ENCODE measurements around the gene CCNL2.

CCNL2 gene

DNA sequence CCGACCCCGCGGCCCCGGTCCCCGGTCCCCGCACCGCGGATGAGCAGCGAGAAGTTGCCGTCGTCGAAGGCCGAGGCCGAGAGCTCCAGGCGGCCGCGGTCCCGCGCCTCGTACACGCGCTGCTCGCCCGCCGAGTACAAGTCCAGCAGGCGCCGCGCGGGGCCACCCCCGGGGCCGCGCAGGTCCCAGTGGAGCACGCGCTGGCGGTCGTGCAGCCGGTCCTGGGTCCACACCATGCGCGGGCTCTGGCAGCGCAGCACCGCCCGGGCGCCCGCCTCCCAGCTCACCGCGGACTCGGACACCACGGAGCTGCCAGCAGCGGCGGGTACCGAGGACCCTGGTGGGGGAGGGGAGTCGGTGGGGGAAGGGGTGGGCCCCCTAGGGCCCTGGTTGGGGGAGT, 43.7 kb downstream of the CCNL2 start:
- DNase-seq (ENCODE audit: low spot score) = no peak

DNA sequence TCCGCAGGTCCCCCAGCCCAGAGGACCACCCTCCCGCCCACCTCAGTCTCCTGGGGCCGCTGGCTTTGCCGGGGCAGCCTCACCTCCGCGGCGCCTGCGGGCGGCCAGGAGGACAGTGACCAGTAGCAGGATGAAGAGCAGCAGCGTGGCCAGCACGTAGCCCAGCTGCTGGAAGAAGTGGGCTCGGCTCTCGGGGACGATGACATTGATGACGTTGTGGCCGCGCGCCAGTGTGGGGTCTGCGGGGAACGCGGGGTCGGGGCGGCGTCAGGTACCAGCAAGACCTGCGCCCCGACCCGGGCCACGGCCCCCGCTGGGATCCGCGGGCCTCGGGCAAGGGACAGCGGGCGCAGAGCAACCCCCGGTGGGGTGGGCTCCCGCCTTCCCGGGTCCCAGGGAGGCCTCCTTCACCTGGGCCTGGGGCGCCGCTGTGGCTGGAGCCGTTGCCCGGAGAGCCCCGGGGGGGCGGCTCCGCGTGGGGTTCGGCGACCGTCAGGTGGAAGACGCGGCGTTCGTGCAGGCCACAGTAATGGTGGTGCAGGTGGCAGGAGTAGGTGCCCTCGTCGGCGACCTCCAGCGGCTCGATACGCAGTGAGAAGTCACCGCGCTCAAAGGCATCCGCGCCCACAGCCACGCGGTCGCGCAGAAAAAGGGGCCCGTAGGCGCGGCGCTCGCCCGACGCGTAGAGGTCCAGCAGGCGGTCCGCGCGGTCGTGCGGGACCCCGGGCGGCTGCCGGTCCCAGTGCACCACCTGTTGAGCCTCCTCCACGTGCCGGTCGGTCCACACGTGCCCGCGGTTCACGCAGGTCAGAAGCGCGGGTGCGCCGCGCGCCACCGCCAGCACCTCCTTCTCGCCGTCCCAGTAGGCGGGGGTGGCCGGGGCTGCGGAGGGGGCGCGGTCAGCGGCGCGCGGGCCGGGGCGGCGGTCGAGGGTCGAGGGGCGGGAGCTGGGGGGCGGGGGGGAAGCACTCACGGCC, 44.6 kb downstream of the CCNL2 start:
- no peak for DNase-seq (ENCODE audit: low spot score)

DNA sequence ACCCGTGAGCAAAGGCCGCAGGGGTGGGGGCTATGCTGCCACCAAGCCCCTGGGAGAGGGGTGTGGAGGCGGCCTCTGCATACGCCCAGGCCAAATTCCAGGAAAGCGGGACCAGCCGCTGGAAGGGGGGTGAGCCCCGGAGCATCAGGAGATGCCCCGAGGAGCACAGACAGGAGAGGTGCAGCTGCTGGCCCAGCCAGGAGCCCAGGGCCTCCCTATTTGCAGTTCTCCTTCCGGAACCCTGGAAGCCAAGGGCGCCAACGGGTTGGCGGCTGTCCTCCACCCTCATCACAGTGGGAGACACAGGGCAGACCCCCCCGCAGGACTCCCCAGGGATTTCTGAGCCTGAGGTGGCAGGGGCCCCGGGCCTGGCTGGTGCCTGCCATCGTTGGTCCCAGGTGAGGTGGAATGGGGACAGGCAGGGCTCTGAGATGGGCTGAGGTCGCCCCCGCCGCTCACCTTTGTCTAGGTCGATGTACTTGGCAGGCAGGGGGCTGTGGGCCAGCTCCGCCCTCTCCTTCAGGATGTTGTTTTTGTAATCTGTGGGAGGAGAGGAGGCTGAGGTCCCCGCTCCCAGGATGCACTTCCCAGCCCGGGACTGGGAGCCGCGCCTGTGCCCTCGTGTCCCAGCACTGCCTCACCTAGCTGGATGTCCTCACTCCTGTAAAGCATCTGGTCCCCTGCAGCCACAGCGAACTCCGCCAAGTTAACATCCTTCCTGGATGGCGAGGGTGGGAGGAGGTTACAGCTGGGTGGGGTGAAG, 45.6 kb downstream of the CCNL2 start:
- peak; percentile 23 for DNase-seq (ENCODE audit: low spot score)

DNA sequence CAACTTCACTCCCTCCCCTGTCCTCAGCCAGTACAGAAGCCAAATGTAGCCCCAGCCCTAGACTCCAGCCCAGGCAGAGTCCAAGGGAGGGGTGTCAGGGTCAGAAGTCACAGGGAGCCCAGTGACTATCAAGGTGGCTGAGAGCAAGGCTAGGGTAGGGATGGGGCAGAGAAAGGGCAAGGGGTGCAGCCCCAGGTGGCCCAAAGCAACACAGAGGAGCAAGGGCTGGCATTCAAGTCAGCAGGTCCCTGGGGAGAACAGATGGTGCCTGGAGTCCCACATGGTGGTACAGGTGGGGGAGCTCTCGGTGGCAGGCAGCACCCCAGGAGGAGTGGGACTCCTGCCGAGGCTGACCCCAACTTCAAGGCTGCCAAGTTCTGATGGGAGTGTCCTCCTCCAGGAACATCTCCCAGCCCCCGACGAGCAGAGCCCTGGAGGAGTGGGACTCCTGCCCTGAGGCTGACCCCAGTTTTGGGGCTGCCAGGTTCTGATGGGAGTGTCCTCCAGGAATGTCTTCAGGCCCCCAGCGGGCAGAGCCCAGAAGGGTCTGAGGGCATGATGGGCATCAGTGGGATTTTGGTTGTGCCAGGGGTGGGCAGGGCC, 46.2 kb downstream of the CCNL2 start:
- DNase-seq (ENCODE audit: low spot score) = no peak

DNA sequence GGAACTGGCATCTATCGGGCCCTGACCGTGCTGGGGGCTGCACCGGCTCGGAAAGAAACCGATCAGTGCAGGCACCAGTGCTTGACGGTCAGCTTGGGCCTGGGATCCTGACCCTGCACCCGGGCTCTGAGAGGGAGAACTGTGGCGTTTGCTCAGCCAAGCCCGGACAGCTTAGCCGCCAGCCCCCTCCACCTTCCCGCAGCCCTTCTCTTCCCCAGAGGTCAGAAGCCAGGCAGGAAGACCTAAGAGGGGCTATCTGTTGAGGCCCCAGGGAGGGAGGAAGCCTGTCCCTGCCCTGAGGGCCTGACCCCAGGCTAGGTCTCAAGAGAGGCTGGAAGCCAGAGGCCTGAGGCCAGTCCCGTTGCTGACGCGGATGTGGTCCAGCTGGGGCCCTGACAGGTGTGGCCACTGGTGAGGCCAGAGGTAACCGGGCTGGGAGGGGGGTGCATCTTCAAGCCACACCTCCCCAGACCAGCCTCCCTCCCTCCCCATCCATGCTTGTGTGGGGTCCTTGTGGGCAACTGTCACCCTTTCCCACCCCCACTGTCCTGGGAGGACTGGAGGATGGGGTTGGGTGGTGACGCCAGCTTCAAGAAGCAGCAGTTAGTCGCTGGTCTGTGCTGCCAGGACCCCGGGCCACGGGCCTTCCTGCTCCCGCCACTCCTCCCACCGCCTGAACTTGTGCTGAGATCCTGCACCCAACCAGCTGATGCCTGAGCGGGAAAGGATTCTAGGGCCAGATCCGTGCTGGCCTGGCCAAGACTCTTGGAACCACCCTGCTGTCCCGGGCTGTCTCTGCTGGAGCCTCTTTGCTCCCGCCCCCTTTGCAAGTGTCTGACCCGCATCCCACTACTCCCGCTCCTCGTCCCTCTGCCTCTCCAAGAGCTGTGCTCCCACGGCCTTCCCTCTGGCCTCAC, 47.4 kb downstream of the CCNL2 start:
- no peak for DNase-seq (ENCODE audit: low spot score)

DNA sequence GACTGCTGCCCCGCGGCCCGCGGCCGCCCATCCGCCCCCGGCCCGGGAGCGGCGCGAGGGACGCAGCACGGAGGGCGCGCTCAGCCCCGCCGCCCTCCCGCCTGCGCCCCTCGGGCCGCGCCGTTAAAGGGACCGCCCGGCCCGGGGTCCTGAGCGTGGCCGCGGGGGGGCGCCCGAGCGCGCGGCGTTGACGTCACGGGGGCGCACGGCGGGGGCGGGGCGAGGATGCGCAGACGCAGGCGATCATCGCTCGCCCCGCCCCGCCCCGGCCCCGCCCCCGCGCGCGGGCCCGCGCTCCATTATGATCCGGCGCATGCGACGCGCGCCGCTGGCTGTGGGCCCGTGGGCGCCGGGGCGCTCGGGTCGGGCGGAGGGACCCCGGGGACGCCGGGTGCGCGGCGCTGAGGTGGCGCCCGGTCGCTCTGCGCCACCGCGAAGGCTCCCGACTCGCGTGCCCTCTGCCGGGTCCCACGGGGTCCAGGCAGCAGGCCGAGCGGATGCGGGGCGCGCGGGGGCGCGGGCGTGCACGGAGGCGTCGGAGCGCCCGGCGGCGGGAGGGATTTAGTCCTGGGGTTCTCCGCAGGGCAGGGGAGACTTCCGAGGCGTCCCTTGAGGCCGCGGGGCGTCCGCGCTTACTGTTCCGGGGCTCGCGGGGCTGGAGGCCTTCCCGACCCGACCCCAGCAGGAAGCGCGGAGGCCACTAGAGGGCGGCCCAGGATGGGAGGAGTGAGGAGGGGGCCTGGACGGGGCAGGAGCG, 49.7 kb downstream of the CCNL2 start, which contains the start of gene DVL1:
DVL1 (minus strand) TSS at position 163 of the 757 bp plus-strand sequence. CDS start 353 bp downstream, outside the sequence.
- peak; percentile 64 for DNase-seq (ENCODE audit: low spot score)

DNA sequence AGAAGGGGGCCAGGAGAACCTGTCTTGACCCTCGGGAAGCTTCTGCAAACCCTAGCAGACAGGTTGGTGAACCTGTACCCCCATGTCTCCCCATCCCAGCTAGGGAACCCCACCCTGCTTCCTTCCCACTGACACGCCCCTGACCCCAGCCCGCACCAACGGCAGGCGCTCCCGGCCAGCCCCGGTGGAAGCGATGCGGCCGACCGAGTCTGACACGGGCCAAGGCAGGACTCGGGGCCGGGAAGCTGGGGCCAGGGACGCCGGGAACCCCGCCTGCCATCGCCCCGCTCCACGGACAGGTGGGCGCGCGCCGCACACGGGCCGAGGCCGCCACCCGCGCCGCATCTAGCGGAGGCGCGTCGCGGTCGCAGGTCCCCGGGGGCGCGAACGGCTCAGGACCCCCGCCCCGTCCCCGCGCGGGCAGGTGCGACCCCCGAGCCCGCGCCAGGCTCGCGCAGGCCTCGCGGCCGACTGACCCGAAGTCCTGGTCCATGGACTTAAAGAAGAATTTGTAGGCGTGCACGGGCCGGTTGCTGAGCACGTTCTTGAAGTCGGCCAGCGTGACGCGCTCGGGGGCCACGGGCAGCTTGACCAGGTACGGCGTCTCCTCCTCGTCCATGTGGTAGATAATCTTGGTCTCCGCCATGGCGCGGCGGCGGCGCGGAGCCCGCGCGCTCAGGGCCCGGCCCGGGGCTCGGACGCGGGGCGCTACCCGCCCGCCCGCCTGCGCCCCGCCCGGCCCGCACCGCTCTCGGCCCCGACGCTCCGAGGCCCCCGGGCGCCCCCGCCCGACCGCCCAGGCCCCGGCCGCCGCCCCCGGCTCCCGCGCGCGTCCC, 50.5 kb downstream of the CCNL2 start:
- DNase-seq (ENCODE audit: low spot score) = peak; percentile 68

DNA sequence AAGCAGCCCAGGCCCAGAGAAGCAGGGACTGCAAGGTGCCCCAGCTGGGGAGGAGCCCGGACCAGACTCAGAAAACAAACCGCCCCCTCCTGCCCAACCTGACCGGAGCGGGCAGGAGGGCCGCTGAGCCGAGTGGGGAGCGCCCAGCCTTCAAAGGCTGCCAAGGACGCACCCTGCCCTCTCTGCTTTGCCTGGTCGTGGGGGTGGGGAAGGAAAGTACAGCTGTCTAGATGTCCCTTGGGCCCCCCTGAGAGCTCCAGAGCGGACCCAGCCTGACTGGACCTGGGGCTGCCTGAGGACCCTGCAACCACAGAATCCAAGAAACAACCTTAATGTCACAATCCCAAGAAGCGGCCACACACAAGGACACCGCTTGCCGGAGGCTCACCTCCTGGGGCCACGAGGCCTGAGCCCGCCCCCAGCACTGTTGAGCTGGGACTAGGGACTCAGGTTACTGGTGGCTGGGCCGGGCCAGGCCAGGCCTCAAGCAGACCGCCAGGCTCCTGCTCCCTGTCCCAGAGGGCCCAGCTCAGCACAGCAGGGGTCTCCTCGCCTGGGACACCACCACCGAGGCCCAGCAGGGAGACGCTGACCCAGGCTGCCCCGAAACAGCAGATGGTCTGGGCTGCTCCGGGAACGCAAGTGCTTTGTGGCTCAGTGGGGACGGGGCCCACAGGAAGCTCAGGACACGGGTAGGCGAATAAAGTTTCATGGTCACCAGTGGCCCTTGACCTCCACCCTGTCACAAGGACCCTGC, 51.3 kb downstream of the CCNL2 start:
- peak; percentile 72 for DNase-seq (ENCODE audit: low spot score)

DNA sequence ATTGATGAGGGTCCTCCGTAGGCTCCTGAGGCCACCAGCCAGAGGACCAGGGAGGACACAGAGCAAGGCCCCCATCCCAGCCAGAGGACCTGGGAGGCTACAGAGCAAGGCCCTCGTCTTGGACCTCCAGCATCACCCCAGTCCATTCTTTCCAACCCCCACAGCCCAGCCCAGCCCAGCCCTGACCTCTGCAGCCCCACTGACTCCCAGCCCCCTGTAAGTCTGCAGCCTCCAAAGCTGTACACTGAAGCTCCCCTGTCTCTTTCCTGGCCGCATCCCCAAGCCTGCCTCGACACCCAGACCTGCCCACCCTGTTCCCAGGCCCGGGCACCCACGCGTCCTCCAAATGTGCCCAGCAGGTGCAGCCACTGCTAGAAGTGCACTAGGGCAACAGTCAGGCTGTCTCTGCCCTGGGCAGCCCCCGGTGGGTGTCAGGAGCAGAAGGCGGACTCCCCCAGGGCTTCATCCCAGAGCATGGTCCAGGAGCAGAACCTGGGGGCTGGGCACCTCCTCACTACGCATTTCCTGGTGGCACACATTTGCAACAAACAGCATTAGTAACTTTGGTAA, 52.0 kb downstream of the CCNL2 start:
- DNase-seq (ENCODE audit: low spot score) = no peak

DNA sequence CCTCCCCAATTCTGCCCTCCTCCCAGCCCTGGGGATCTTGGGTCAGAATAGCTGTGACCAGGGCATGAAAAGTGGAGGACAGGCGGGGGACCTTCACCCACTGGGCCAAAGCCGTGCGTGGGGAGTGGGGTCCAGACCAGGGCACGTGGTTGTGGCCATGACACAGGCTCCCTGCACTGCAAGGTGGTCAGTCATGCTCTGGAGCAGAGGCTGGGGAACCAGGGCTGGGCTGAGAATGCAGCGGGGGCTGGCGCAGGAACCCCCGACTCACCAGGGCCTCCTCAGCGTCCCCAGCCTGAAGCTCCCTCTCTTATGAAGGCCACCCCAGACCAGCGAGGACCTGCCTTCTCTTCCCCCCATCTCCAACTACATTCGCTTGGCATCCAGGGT, 52.6 kb downstream of the CCNL2 start:
- DNase-seq (ENCODE audit: low spot score) = no peak

DNA sequence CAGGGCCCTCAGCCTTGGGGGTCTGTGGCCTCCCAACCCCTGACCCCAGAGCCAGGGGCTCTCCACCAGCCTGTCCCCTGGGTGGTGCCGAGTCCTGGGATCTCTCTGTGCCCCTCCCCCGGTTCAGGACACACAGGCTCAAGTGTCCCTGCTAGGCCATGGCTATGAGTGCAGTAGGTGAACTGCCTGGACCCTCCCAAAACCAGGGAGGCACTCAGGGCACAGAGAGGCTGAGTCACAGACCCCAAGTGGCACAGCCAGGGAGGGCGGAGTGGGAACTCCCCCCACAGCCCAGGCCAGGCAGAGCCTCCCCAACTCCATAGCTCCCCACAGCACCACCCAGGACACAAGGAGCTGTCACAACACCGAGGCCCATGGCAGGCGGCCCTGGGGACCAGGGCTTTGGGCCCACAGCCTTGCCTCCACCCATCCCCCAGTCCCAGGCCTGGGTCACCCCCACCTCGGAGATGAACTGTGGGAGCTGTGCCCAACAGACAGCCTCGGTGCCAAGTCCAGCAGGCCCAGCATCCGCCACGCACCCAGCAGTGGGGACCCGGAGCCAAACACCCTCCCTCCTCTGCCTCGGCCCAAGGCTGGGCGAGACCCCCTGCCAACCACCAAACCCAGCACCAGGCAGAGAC, 53.2 kb downstream of the CCNL2 start:
- peak; percentile 38 for DNase-seq (ENCODE audit: low spot score)

DNA sequence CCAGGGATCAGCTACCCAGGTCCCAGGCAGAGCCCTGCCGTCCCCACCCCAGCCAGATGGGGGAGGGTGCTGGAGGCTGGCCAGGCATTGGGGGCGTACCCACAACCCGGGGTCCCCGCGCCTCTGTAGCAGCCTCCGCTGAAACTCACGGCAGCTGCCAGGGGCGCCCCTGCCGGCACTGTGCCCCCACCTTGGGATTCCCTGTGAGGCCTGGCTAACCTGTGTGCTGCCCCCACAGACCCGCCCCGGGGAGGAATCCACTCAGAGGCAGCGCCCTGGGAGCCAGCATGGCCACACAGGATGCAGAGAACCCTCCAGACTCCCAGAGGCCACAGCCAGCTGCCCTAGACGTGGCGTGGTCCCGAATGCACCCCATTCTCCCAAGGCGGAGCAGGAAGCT, 53.8 kb downstream of the CCNL2 start:
- peak; percentile 53 for DNase-seq (ENCODE audit: low spot score)

DNA sequence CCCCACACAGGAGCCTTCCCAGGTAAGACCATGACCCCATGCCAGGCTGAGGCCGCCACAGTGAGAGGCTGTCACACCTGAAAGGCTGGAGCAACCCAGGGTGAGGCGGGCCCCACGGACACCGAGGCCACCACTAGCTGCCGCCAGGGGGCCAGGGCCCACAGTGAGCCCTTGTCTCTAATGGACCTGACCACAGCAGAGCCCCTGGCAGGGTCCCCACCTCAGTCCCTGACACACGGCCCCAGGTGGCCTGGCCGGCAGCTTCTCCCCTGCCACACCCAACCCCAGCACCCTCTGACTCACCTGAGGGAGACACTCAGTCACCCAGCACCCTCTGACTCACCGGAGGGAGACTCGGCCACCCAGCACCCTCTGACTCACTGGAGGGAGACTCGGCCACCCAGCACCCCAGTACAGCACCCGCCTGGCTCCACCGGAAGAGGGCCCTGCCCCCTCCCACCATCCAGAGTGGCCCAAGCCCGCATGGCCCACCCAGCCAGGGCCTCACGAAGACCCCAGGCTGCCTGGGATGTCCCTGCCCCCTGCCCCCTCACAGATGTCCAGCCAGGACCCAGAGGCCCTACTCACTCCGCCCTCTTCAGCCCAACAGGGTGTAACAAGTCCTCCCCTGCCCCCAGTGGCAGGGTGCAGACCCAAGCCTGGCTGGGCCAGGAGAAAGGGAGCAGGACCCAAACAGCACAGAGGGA, 54.3 kb downstream of the CCNL2 start:
- DNase-seq (ENCODE audit: low spot score) = peak; percentile 95

DNA sequence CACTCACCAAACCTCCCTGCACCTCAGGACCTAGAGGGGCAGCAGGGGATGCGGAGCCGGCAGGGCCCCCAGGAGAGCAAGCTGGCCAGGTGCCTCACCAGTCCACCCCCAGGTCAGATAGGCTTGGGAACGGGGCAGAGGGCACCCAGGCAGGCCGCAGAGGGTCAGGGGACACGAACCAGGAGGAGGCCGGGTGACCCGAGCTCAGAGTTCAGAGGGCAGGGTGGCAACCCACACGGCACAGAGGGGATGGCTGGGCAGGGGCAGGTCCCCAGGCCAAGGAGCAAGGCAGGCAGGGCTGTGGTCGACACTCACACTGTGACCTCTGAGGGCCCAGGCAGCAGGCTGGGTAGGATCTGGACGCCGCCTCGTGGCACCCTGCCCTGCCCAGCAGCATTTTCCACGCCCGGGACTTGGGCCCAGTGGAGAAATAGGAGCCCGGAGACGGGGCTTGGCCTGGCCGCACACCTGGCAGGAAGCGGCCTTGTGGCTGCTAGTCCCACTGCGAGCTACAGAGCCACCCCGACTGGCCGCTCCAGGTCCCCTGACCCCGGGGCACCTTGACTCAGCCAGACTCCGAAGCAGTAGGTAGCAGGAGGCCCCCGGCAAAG, 55.2 kb downstream of the CCNL2 start:
- no peak for DNase-seq (ENCODE audit: low spot score)

DNA sequence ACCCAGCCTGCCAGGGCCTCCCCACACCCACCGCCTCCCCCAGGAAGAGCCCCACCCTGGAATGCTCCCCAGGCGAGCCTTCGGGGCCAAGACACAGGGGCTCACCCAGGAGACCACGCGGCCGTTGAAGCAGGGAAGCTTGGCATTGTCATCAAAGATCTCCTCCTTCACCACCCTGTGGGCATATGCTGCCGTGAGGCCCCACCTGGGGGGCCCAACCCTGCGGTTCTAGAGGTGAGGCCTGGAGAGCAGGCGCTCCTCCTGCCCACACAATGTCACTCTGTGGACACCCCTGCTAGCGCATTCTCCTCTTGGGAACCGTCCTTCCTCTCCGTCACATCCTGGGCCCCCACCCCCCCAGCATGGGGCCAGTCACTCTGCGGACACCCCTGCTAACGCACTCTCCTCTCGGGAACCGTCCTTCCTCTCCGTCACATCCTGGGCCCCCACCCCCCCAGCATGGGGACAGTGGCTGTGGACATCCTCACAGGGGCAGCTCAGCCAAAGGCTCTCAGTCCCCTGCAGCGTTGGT, 56.5 kb downstream of the CCNL2 start:
- DNase-seq (ENCODE audit: low spot score) = no peak

DNA sequence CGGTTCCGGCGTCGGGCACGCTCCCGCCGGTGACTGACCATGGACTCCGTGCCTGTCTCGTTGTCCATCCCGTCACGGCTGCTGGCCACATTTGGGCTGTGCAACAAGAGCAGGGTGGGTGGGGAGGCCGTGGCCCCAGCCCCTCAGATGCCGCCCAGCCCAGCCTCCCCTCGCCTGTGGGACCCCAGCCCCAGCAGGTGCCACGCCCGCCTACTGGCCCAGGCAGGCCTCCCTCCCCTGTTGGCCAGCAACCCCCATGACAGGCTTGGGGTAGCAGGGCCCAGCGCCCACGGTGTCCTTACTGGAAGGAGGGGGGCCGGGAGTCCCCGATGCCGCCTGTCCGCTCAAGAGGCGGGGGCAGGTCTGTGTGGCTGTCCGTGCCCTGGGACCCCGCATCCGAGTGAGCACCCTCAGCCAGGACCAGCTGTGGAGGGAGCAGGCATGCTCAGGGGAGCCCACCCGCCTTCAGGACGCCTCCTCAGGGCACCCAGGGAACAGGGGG, 57.0 kb downstream of the CCNL2 start:
- no peak for DNase-seq (ENCODE audit: low spot score)

Data from RKO (cell line).